ENCODE data around the gene LGALS12.

- TF ChIP-seq CTCF (IDR thresholded peaks at IDR 0.05; ENCODE audit: low read depth, low read length) = no peak
- no peak for TF ChIP-seq EZH2phosphoT487 (IDR thresholded peaks at IDR 0.05; ENCODE audit: low read depth)
Observed at GRCh38 chr11:63491636-63492372, 14.1 kb upstream of the LGALS12 start.

Data from OCI-LY3 (cell line).